HEK293T (cell line): ENCODE data around the gene SLC16A4.

Source experiments
- ARNT ChIP-seq: fragments of 450-650 bp; IDR thresholded peaks from 2 replicates; pipeline ENCODE4 v1.6.1; 2017; ENCODE audit warnings: mild to moderate bottlenecking
- BHLHE40 ChIP-seq: fragments of 450-650 bp; IDR thresholded peaks from 2 replicates; pipeline ENCODE4 v1.6.1; 2016; ENCODE audit warnings: mild to moderate bottlenecking, moderate library complexity, borderline replicate concordance
- CTBP1 ChIP-seq: fragments of 450-650 bp; IDR thresholded peaks from 2 replicates; pipeline ENCODE4 v1.6.1; 2016; ENCODE audit warnings: borderline replicate concordance
- ELF4 ChIP-seq: fragments of 450-650 bp; IDR thresholded peaks from 2 replicates; pipeline ENCODE4 v1.6.1; 2017; ENCODE audit warnings: antibody characterized with exemption
- FOXK2 ChIP-seq: fragments of 450-650 bp; IDR thresholded peaks from 2 replicates; pipeline ENCODE4 v1.6.1; 2016; ENCODE audit warnings: mild to moderate bottlenecking
- FOXM1 ChIP-seq: fragments of 450-650 bp; IDR thresholded peaks from 2 replicates; pipeline ENCODE4 v1.6.1; 2017; ENCODE audit warnings: mild to moderate bottlenecking, borderline replicate concordance
- L3MBTL2 ChIP-seq: fragments of 450-650 bp; conservative IDR thresholded peaks from 2 replicates; pipeline ENCODE4 v1.6.1; 2016; ENCODE audit warnings: mild to moderate bottlenecking
- LEF1 ChIP-seq: fragments of 450-650 bp; IDR thresholded peaks from 2 replicates; pipeline ENCODE4 v1.6.1; 2017; ENCODE audit warnings: mild to moderate bottlenecking, borderline replicate concordance
- NFRKB ChIP-seq: fragments of 450-650 bp; IDR thresholded peaks from 2 replicates; pipeline ENCODE4 v1.6.1; 2016; ENCODE audit warnings: mild to moderate bottlenecking, moderate library complexity
- PKNOX1 ChIP-seq: fragments of 450-650 bp; IDR thresholded peaks from 2 replicates; pipeline ENCODE4 v1.6.1; 2016
- SP1 ChIP-seq: fragments of 450-650 bp; IDR thresholded peaks from 2 replicates; pipeline ENCODE4 v1.6.1; 2017
- SUZ12 ChIP-seq: fragments of 450-650 bp; IDR thresholded peaks from 2 replicates; pipeline ENCODE4 v1.6.1; 2016; ENCODE audit warnings: mild to moderate bottlenecking
- ZNF384 ChIP-seq: fragments of 450-650 bp; IDR thresholded peaks from 2 replicates; pipeline ENCODE4 v1.6.1; 2016

- TF ChIP-seq FOXM1 (no peak), BHLHE40 (no peak), NFRKB (no peak), L3MBTL2 (no peak), SUZ12 (no peak), ELF4 (no peak), FOXK2 (no peak), ARNT (no peak), LEF1 (no peak), SP1 (no peak), PKNOX1 (peak; percentile 92), CTBP1 (no peak), ZNF384 (no peak)
Measured at GRCh38 chr1:110328274-110328673, 62.6 kb downstream of the SLC16A4 start.
